Immature natural killer cell (primary cell): ENCODE data around the gene NPEPL1. TPM values are rescaled to one million over a fixed set of nuclear protein-coding genes. Genes with fewer than 3 reads are reported as not detected.
"Not testable (repeated sequence)": the region's sequence is repeated elsewhere in the genome, so short reads cannot be mapped to it uniquely, and the experiment has no call there.

Experiments used
- DNase-seq, 3 donors: peaks; one replicate each; pipeline ENCODE4 v3.0.0; 2022; ENCODE audit warnings: mixed read lengths in 1 of 3
- H3K27ac Mint-ChIP-seq, 6 donors: one replicate each; pipeline ENCODE4 v1.8.0; 2020; ENCODE audit warnings: mixed read lengths in 6 of 6, mild to moderate bottlenecking in 5 of 6, inconsistent platforms in 4 of 6, moderate library complexity in 3 of 6
- H3K27me3 Mint-ChIP-seq, 3 donors: one replicate each; pipeline ENCODE4 v1.8.0; 2020 to 2021; ENCODE audit warnings: low read depth in 3 of 3, mild to moderate bottlenecking in 3 of 3, mixed read lengths in 3 of 3, moderate library complexity in 3 of 3, inconsistent platforms in 1 of 3
- H3K36me3 Mint-ChIP-seq, 3 donors: one replicate each; pipeline ENCODE4 v1.8.0; 2020; ENCODE audit warnings: mixed read lengths in 3 of 3, inconsistent platforms in 2 of 3, mild to moderate bottlenecking in 2 of 3
- H3K4me1 Mint-ChIP-seq, 2 donors: one replicate each; pipeline ENCODE4 v1.8.0; 2020; ENCODE audit warnings: inconsistent platforms in 2 of 2, mild to moderate bottlenecking in 2 of 2, mixed read lengths in 2 of 2, moderate library complexity in 1 of 2
- H3K4me3 Mint-ChIP-seq, 5 donors: one replicate each; pipeline ENCODE4 v1.8.0; 2020; ENCODE audit warnings: mild to moderate bottlenecking in 5 of 5, mixed read lengths in 5 of 5, inconsistent platforms in 3 of 5, moderate library complexity in 3 of 5
- H3K9me3 Mint-ChIP-seq, 6 donors: one replicate each; pipeline ENCODE4 v1.8.0; 2020; ENCODE audit warnings: mild to moderate bottlenecking in 6 of 6, mixed read lengths in 6 of 6, inconsistent platforms in 4 of 6, moderate library complexity in 3 of 6
- polyA plus RNA-seq, 3 donors: library from polyadenylated mRNA; unstranded; fragments of 300-500 nt; fragmentation: Illumina TruSeq; gene quantifications; one replicate each; pipeline ENCODE4 v1.2.3, GENCODE V29; 2021

The NPEPL1 gene
- polyA plus RNA-seq, 3 donors from 2014 or later = 10.1 to 20.1 (median 11.6) TPM

GRCh38 chr20:58720890-58721289 is 28.3 kb downstream of the NPEPL1 start:
- Mint-ChIP-seq H3K4me1 (no peaks in the 10 kb centered on the region), H3K36me3 (no peaks in the 10 kb centered on the region), H3K9me3 (no peaks in the 10 kb centered on the region), H3K27me3 (peaks cover 0 to 8% (median 5%) of the 10 kb centered on the region in 3 donors), H3K27ac (no peak overlapping the region), H3K4me3 (no peak overlapping the region)
- DNase-seq = no peak

- H3K27ac Mint-ChIP-seq = no peak overlapping the region
- no peaks in the 10 kb centered on the region for H3K4me1 Mint-ChIP-seq
- H3K27me3 Mint-ChIP-seq = peaks cover 0 to 8% (median 8%) of the 10 kb centered on the region in 3 donors
- DNase-seq = no peak
- no peak overlapping the region for H3K4me3 Mint-ChIP-seq
- no peaks in the 10 kb centered on the region for H3K36me3 Mint-ChIP-seq
- peaks cover 0 to 2% (median 0%) of the 10 kb centered on the region in 6 donors for H3K9me3 Mint-ChIP-seq
Measured at GRCh38 chr20:58721951-58722778, 29.6 kb downstream of the NPEPL1 start.

- DNase-seq = no peak
- Mint-ChIP-seq H3K4me3 (no peak overlapping the region), H3K4me1 (no peaks in the 10 kb centered on the region), H3K36me3 (no peaks in the 10 kb centered on the region), H3K9me3 (peaks cover 0 to 2% (median 0%) of the 10 kb centered on the region in 6 donors), H3K27ac (no peak overlapping the region), H3K27me3 (peaks cover 0 to 8% (median 8%) of the 10 kb centered on the region in 3 donors)
Measured at GRCh38 chr20:58722877-58723627, 30.5 kb downstream of the NPEPL1 start.

GRCh38 chr20:58723628-58723984 is 31.0 kb downstream of the NPEPL1 start:
- no peaks in the 10 kb centered on the region for H3K36me3 Mint-ChIP-seq
- peaks cover 0 to 2% (median 0%) of the 10 kb centered on the region in 6 donors for H3K9me3 Mint-ChIP-seq
- DNase-seq = no peak
- no peak overlapping the region for H3K4me3 Mint-ChIP-seq
- H3K27ac Mint-ChIP-seq = no peak overlapping the region
- no peaks in the 10 kb centered on the region for H3K4me1 Mint-ChIP-seq
- H3K27me3 Mint-ChIP-seq = peaks cover 0 to 8% (median 8%) of the 10 kb centered on the region in 3 donors

GRCh38 chr20:58726156-58726555 is 33.6 kb downstream of the NPEPL1 start:
- not testable (repeated sequence) for H3K27ac Mint-ChIP-seq
- H3K27me3 Mint-ChIP-seq = peaks cover 3 to 13% (median 5%) of the 10 kb centered on the region in 3 donors

GRCh38 chr20:58731192-58731591 is 38.6 kb downstream of the NPEPL1 start:
- H3K4me3 Mint-ChIP-seq = no peak overlapping the region
- no peak for DNase-seq
- H3K27ac Mint-ChIP-seq = no peak overlapping the region
- H3K4me1 Mint-ChIP-seq = no peaks in the 10 kb centered on the region
- H3K27me3 Mint-ChIP-seq = peaks cover 3 to 7% (median 4%) of the 10 kb centered on the region in 3 donors
- peaks cover 0 to 1% (median 0%) of the 10 kb centered on the region in 6 donors for H3K9me3 Mint-ChIP-seq
- no peaks in the 10 kb centered on the region for H3K36me3 Mint-ChIP-seq

More at GRCh38 chr20:58726156-58726555, 33.6 kb downstream of the NPEPL1 start:
- H3K9me3 Mint-ChIP-seq, H3K4me3 Mint-ChIP-seq, H3K4me1 Mint-ChIP-seq, H3K36me3 Mint-ChIP-seq, DNase-seq: not testable (repeated sequence)

- H3K27ac Mint-ChIP-seq = no peak overlapping the region
- no peaks in the 10 kb centered on the region for H3K36me3 Mint-ChIP-seq
- H3K4me3 Mint-ChIP-seq = no peak overlapping the region
- no peaks in the 10 kb centered on the region for H3K9me3 Mint-ChIP-seq
- DNase-seq = no peak
- H3K4me1 Mint-ChIP-seq = no peaks in the 10 kb centered on the region
- peaks cover 2 to 6% (median 4%) of the 10 kb centered on the region in 3 donors for H3K27me3 Mint-ChIP-seq
Measured at GRCh38 chr20:58737198-58737597, 44.6 kb downstream of the NPEPL1 start.

GRCh38 chr20:58740356-58741308 is 48.0 kb downstream of the NPEPL1 start:
- Mint-ChIP-seq H3K36me3 (no peaks in the 10 kb centered on the region), H3K4me1 (no peaks in the 10 kb centered on the region), H3K4me3 (no peak overlapping the region), H3K27ac (no peak overlapping the region), H3K27me3 (peaks cover 2 to 7% (median 4%) of the 10 kb centered on the region in 3 donors), H3K9me3 (peaks cover 0 to 2% (median 0%) of the 10 kb centered on the region in 6 donors)
- no peak for DNase-seq

- peaks cover 2 to 7% (median 4%) of the 10 kb centered on the region in 3 donors for H3K27me3 Mint-ChIP-seq
- no peaks in the 10 kb centered on the region for H3K4me1 Mint-ChIP-seq
- H3K27ac Mint-ChIP-seq = no peak overlapping the region
- no peak for DNase-seq
- H3K36me3 Mint-ChIP-seq = no peaks in the 10 kb centered on the region
- H3K4me3 Mint-ChIP-seq = no peak overlapping the region
- H3K9me3 Mint-ChIP-seq = peaks cover 0 to 2% (median 0%) of the 10 kb centered on the region in 6 donors
Measured at GRCh38 chr20:58741384-58741783, 48.8 kb downstream of the NPEPL1 start.

- peaks cover 2 to 7% (median 4%) of the 10 kb centered on the region in 3 donors for H3K27me3 Mint-ChIP-seq
- peaks cover 0 to 2% (median 0%) of the 10 kb centered on the region in 6 donors for H3K9me3 Mint-ChIP-seq
- no peak overlapping the region for H3K4me3 Mint-ChIP-seq
- DNase-seq = no peak
- H3K4me1 Mint-ChIP-seq = no peaks in the 10 kb centered on the region
- no peak overlapping the region for H3K27ac Mint-ChIP-seq
- H3K36me3 Mint-ChIP-seq = no peaks in the 10 kb centered on the region
Measured at GRCh38 chr20:58742668-58743566, 50.3 kb downstream of the NPEPL1 start.

GRCh38 chr20:58743929-58744534 is 51.4 kb downstream of the NPEPL1 start:
- Mint-ChIP-seq H3K27me3 (peaks cover 0 to 7% (median 4%) of the 10 kb centered on the region in 3 donors), H3K9me3 (peaks cover 0 to 2% (median 0%) of the 10 kb centered on the region in 6 donors), H3K36me3 (no peaks in the 10 kb centered on the region), H3K27ac (no peak overlapping the region), H3K4me1 (no peaks in the 10 kb centered on the region), H3K4me3 (no peak overlapping the region)
- no peak for DNase-seq

GRCh38 chr20:58744836-58745235 is 52.2 kb downstream of the NPEPL1 start:
- no peaks in the 10 kb centered on the region for H3K4me1 Mint-ChIP-seq

More at GRCh38 chr20:58744836-58745235, 52.2 kb downstream of the NPEPL1 start:
- Mint-ChIP-seq H3K27ac (no peak overlapping the region), H3K9me3 (peaks cover 0 to 2% (median 0%) of the 10 kb centered on the region in 6 donors), H3K36me3 (no peaks in the 10 kb centered on the region), H3K4me3 (no peak overlapping the region), H3K27me3 (peaks cover 0 to 8% (median 2%) of the 10 kb centered on the region in 3 donors)
- no peak for DNase-seq
